ENCODE results near the gene OSBPL3. TPM values are rescaled to one million over a fixed set of nuclear protein-coding genes. Genes with fewer than 3 reads are reported as not detected.

The OSBPL3 gene
- total RNA-seq, 1 experiment from 2014 or later: 36.8 TPM

DNA sequence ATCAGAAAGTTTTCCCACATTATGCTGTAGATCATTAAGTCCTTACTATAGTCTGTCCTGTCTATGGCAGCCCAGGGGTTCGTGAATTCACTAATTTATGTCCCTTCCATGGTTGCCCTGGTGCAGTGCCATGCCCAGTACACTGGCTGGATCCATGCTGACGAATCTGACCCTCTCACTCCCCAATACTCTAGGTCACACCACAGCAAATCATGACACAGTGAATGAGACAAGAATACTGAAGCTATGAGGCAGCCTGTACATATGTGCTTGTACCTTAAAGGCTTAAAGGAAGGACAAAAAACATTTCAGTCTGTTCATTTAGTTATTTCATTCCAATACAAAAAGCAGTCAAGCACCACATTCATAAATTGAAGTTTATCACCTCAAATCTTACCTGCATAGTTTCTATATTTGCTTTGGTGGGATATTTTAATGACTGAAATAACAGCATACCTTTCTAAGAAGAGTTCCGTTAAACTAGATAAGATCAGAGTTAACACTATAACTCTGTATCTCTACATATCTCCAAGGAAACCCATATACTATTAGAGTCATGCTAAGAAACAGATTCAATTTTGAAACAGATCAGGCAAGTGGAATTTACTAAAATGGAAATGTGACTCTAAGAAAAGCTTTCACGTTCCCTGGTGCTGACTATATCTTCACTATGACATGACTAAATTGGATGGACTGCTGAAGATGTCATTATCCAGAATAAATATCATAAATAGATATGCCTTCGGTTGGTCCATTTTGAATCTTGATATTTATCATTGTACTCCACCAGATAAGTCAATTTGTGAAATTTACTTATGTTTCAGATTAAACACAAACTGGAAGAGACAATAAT lies 36.7 kb downstream of the OSBPL3 start:
- no peak overlapping the region for H3K4me2 ChIP-seq (ENCODE audit: low read length)
- H4K20me1 ChIP-seq (ENCODE audit: insufficient read depth): no peaks in the 10 kb centered on the region; the same call in 1 of the 2 replicates
- no peak for TF ChIP-seq EZH2phosphoT487 (IDR thresholded peaks at IDR 0.05; ENCODE audit: borderline replicate concordance)
- no peak for TF ChIP-seq EGR1 (IDR thresholded peaks at IDR 0.05; ENCODE audit: low read depth)
- TF ChIP-seq POLR2A (IDR thresholded peaks at IDR 0.05; ENCODE audit: borderline replicate concordance, extremely low read depth, insufficient read depth, insufficient read length): no peak
- TF ChIP-seq, protein P1, sequence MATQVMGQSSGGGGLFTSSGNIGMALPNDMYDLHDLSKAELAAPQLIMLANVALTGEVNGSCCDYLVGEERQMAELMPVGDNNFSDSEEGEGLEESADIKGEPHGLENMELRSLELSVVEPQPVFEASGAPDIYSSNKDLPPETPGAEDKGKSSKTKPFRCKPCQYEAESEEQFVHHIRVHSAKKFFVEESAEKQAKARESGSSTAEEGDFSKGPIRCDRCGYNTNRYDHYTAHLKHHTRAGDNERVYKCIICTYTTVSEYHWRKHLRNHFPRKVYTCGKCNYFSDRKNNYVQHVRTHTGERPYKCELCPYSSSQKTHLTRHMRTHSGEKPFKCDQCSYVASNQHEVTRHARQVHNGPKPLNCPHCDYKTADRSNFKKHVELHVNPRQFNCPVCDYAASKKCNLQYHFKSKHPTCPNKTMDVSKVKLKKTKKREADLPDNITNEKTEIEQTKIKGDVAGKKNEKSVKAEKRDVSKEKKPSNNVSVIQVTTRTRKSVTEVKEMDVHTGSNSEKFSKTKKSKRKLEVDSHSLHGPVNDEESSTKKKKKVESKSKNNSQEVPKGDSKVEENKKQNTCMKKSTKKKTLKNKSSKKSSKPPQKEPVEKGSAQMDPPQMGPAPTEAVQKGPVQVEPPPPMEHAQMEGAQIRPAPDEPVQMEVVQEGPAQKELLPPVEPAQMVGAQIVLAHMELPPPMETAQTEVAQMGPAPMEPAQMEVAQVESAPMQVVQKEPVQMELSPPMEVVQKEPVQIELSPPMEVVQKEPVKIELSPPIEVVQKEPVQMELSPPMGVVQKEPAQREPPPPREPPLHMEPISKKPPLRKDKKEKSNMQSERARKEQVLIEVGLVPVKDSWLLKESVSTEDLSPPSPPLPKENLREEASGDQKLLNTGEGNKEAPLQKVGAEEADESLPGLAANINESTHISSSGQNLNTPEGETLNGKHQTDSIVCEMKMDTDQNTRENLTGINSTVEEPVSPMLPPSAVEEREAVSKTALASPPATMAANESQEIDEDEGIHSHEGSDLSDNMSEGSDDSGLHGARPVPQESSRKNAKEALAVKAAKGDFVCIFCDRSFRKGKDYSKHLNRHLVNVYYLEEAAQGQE (IDR thresholded peaks at IDR 0.05; ENCODE audit: low read depth): no peak
- TF ChIP-seq, protein P2, sequence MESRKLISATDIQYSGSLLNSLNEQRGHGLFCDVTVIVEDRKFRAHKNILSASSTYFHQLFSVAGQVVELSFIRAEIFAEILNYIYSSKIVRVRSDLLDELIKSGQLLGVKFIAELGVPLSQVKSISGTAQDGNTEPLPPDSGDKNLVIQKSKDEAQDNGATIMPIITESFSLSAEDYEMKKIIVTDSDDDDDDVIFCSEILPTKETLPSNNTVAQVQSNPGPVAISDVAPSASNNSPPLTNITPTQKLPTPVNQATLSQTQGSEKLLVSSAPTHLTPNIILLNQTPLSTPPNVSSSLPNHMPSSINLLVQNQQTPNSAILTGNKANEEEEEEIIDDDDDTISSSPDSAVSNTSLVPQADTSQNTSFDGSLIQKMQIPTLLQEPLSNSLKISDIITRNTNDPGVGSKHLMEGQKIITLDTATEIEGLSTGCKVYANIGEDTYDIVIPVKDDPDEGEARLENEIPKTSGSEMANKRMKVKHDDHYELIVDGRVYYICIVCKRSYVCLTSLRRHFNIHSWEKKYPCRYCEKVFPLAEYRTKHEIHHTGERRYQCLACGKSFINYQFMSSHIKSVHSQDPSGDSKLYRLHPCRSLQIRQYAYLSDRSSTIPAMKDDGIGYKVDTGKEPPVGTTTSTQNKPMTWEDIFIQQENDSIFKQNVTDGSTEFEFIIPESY (IDR thresholded peaks at IDR 0.05; ENCODE audit: extremely low read depth, insufficient replicate concordance, low read length): no peak
- TF ChIP-seq, protein P3, sequence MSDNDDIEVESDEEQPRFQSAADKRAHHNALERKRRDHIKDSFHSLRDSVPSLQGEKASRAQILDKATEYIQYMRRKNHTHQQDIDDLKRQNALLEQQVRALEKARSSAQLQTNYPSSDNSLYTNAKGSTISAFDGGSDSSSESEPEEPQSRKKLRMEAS (IDR thresholded peaks at IDR 0.05): no peak
- no peak for TF ChIP-seq EZH2 (IDR thresholded peaks at IDR 0.05)
- TF ChIP-seq ZFX (IDR thresholded peaks at IDR 0.05): no peak
- no peak for TF ChIP-seq YY1 (IDR thresholded peaks at IDR 0.05; ENCODE audit: extremely low read depth, insufficient replicate concordance, low read depth, low read length)
- H3K36me3 ChIP-seq (ENCODE audit: control insufficient read depth in 1 of 2, insufficient read depth in 2 of 2, low read length in 2 of 2): no peaks in the 10 kb centered on the region
- H3K4me1 ChIP-seq (ENCODE audit: control insufficient read depth in 1 of 2, insufficient read depth in 2 of 2, low read length in 2 of 2): peaks cover 5 to 14% of the 10 kb centered on the region in 2 experiments; a peak in 3 of 4 replicates
- no peak for DNase-seq (ENCODE audit: low read depth, low spot score)
- intact Hi-C loops (cut with micrococcal nuclease): no loop called here
- ChIA-PET RAD21 (ENCODE audit: low non-redundant PET in 1 of 2, low total read pairs in 2 of 2, uncharacterized antibody in 2 of 2, unreplicated experiment in 2 of 2) (no interaction called here), CTCF (no interaction called here), POLR2A (no interaction called here)
- no peak overlapping the region for H3K4me3 ChIP-seq (replicated peaks in 1 of 2; ENCODE audit: low read depth in 1 of 2, low read length in 2 of 2)
- no peak overlapping the region for H3K9ac ChIP-seq (ENCODE audit: low read length)
- BruUV-seq (replicated peaks): no TSS peak
- H3K79me2 ChIP-seq (ENCODE audit: insufficient read depth, low read length): peaks cover 97% of the 10 kb centered on the region
- ATAC-seq: no peak
- H3K9me3 ChIP-seq (ENCODE audit: control insufficient read depth in 1 of 2, insufficient read depth in 1 of 2, low read depth in 1 of 2, low read length in 2 of 2): no peaks in the 10 kb centered on the region
- no peak overlapping the region for H3K27ac ChIP-seq (ENCODE audit: low read depth, low read length)
- no peaks in the 10 kb centered on the region for H3K27me3 ChIP-seq (ENCODE audit: insufficient read depth, low read length)
- no peaks in the 10 kb centered on the region for H3K9me2 ChIP-seq (ENCODE audit: insufficient read depth)
- no peak overlapping the region for H2AFZ ChIP-seq (ENCODE audit: low read depth, low read length, poor library complexity, severe bottlenecking)

Data from HCT116 (cell line).